Skin epidermis (tissue), 12 donors: Measurements from ENCODE around the gene ALG1L2.
"Not testable (repeated sequence)": the region's sequence is repeated elsewhere in the genome, so short reads cannot be mapped to it uniquely, and the experiment has no call there.

Experiments used
- H3K27ac ChIP-seq, 21 experiments: fragments of 200-600 bp; sonication (generic) in 11 of 21; one replicate each; pipeline ENCODE4 v1.5.0; 2020; ENCODE audit warnings: mild to moderate bottlenecking in 3 of 21, inconsistent platforms in 2 of 21, moderate library complexity in 2 of 21
- H3K4me3 ChIP-seq, 7 experiments: fragments of 200-600 bp; sonication (generic) in 2 of 7; one replicate each; pipeline ENCODE4 v1.5.0; 2020; ENCODE audit warnings: inconsistent platforms in 2 of 7, mild to moderate bottlenecking in 2 of 7, moderate library complexity in 1 of 7

ALG1L2 gene, protein sequence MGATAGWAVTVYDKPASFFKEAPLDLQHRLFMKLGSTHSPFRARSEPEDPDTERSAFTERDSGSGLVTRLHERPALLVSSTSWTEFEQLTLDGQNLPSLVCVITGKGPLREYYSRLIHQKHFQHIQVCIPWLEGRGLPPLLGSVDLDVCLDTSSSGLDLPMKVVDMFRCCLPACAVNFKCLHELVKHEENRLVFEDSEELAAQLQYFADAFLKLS

GRCh38 chr3:130081351-130081881 is at the start of gene ALG1L2:
Gene ALG1L2, plus strand, starts transcription at chr3:130081831. Its CDS starts 186 bp downstream, at chr3:130082017.
- Histone ChIP-seq H3K27ac (no peak within 1 kb of the TSS), H3K4me3 (no peak within 1 kb of the TSS)

DNA sequence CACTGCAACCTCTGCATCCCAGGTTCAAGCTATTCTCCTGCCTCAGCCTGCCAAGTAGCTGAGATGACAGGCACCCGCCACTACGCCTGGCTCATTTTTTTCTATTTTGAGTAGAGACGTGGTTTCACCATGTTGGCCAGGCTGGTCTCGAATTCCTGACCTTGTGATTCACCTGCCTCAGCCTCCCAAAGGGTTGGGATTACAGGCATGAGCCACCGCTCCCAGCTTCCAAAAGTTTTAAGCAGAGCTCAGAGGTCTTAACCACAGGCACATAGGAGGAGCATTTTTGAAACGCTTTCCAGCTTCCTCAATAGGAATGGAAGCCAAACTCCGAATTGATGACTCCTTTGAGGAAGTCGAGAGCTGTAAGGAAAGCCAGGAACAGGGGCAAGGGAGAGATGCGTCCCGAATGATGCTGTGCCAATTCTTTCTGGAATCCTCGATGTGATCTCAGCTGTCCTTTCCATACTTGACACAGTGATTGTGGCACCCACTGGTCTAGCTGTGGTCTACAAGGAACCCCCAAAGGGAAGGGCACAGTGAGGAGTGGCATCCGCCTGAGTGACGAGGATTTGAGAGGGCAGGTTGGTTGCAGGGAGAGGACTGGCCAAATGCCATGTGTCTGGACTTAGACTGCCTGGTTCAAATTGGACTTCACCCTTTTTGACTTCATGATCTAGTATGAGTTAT is 44.4 kb upstream of the ALG1L2 start:
- H3K4me3 ChIP-seq, H3K27ac ChIP-seq: not testable (repeated sequence)

DNA sequence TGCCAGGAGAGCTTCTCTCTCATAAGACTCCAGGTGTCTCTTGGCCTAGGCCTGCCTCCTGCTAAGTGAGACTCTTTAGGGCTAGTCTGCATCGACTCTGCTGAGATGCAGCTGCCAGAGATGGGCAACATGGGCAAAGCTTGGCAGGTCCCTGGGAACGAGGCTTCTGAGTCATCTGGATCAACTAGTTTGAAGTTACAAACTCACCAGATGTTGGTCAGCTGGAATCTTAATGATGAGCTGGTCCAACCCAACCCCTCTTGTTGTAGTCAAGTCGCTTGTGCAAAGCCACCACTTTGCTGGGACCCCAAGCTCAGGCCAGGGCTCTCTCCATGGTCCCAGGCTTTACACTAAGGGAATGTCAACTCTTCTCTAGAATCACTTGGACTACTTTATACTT is 38.9 kb upstream of the ALG1L2 start:
- H3K4me3 ChIP-seq, H3K27ac ChIP-seq: not testable (repeated sequence)

GRCh38 chr3:130043658-130044057 is 38.0 kb upstream of the ALG1L2 start:
- not testable (repeated sequence) for H3K4me3 ChIP-seq, H3K27ac ChIP-seq

- Histone ChIP-seq H3K27ac (no peak overlapping the region), H3K4me3 (no peak overlapping the region)
Measured at GRCh38 chr3:130044370-130044769, 37.3 kb upstream of the ALG1L2 start.

GRCh38 chr3:130048726-130049125 is 32.9 kb upstream of the ALG1L2 start:
- Histone ChIP-seq H3K4me3 (no peak overlapping the region), H3K27ac (no peak overlapping the region)

DNA sequence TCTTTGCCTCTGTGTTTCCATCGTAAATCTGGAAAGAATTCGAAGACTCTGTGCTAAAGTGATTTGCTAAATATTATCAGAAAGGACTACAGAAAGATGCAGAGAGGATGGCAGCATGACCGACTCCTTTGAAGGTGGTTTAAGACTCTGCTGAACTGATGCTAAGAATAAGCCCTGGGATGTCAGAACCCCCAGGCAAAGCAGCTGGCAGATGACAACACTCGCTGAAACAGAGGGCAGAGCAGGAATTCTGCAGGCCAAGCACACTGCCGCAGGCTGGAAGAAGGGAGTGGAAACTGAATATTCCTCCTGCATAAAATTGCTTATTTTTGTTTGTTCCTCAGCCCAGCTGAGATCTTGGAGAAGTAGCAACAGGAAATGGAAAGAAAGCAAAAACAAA is 29.3 kb upstream of the ALG1L2 start:
- H3K4me3 ChIP-seq, H3K27ac ChIP-seq: not testable (repeated sequence)

DNA sequence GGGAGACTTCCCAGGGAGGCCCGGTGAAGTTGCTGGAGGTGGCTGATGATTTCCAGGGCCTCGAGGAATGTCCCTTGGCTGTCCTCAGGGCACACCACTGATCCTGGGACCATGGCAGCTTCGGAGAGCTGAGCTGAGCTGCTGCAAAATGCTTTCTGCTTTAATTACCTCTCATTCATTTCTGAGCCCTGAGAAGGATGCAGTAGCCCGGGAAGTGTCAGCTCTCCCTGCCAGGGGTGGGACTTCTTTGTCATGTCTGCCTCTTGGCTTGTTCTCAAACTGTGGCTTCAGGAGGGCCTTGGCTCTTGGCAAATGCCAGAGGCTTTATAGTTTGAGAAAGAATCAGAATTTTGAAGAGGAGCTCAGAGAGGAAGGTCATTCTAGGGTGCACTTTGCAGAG is 28.7 kb upstream of the ALG1L2 start:
- not testable (repeated sequence) for H3K27ac ChIP-seq, H3K4me3 ChIP-seq

DNA sequence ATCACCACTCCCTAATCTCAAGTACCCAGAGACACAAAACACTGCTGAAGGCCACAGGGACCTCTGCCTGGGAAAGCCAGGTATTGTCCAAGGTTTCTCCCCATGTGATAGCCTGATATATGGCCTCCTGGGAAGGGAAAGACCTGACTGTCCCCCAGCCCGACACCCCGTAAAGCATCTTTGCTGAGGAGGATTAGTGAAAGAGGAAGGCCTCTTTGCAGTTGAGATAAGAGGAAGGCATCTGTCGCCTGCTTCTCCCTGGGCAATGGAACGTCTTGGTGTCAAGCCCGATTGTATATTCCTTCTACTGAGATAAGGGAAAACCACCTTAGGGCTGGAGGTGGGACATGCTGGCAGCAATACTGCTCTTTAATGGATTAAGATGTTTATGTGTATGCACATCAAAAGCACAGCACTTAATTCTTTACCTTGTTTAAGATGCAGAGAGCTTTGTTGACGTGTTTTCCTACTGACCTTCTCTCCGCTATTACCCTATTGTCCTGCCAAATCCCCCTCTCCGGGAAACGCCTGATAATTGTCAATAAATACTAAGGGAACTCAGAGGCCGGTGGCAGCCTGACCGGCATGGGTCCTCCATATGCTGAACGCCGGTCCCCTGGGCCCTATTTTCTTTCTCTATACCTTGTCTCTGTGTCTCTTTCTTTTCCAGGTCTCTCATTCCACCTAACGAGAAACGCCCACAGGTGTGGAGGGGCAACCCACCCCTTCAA is 23.9 kb upstream of the ALG1L2 start:
- not testable (repeated sequence) for H3K27ac ChIP-seq

GRCh38 chr3:130058267-130058657 is 23.4 kb upstream of the ALG1L2 start:
- H3K4me3 ChIP-seq, H3K27ac ChIP-seq: not testable (repeated sequence)

More for the DNA sequence above, 23.9 kb upstream of the ALG1L2 start:
- H3K4me3 ChIP-seq: not testable (repeated sequence)

DNA sequence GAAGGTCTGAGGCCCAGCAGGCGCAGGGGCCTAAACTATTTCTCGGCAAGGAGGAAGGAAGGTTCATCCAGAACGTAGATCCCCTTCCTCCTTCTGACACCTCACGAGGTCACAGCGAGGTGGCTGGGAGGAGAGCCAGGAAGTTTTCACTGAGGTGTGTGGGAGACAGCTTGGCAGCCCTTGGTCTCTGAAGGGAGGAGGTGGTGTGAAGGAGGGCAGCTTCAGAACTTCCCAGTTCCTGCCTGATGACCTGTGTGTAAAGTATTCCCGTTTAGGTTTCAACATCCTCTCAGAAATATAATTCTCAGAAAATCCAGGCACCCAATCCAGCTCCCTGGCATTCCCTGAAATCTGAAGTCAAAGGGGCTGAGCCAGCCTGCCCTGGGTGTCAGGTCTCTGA is 22.9 kb upstream of the ALG1L2 start:
- H3K27ac ChIP-seq, H3K4me3 ChIP-seq: not testable (repeated sequence)

DNA sequence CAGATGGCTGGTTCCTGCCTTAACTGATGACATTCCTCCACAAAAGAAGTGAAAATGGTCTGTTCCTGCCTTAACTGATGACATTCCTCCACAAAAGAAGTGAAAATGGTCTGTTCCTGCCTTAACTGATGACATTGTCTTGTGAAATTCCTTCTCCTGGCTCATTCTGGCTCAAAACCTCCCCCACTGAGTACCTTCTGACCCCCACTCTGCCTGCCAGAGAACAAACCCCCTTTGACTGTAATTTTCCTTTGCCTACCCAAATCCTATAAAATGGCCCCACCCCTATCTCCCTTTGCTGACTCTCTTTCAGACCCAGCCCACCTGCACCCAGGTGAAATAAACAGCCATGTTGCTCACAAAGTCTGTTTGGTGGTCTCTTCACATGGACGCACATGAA is 22.5 kb upstream of the ALG1L2 start:
- not testable (repeated sequence) for H3K4me3 ChIP-seq, H3K27ac ChIP-seq

GRCh38 chr3:130073582-130073981 is 8.0 kb upstream of the ALG1L2 start:
- H3K27ac ChIP-seq: no peak overlapping the region
- no peak overlapping the region for H3K4me3 ChIP-seq

DNA sequence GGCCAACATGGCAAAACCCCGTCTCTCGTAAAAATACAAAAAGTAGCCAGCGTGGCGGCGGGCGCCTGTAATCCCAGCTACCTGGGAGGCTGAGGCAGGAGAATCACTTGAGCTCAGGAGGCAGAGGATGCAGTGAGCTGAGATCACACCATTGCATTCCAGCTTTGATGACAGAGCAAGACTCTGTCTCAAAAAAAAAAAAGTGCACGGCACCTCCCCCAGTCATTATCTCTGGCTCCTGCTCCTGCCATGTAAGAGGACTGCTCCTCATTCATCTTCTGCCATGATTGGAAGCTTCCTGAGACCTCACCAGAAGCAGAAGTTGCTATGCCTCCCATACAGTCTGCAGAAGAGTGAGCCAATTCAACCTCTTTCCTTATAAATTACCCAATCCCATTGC is 4.0 kb upstream of the ALG1L2 start:
- H3K27ac ChIP-seq: no peak overlapping the region
- no peak overlapping the region for H3K4me3 ChIP-seq

DNA sequence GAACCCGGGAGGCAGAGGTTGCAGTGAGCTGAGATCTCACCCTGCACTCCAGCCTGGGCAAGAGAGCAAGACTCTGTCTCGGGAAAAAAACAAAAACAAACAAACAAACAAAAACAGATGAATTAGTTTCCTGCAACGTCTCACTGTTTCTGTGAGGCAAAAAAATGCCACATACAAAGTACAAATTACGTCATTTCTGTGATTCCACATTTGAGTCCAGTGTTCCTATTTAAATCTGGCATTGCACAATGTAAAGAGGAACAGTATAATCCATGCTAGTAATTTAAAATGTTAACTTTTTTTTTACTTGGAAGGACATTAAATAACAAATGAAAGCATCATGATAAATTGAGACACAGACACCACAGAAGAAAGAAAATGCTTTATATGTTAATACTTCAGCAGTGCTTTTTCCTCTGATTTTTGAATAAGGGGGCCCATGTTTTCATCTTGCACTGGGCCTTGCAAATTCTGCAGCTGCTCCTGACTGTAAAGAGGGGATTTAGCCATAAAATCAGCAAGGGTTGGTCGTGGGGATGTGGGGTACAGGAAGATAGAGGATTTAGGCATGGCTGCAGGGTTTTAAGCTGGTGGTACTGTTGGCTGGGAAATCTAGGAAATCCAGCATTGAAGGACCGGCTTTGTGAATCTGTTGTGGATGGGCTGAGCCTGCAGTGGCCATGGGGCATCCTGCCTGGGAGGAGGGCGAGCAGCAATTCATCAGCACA is 1.9 kb downstream of the ALG1L2 start:
- H3K4me3 ChIP-seq, H3K27ac ChIP-seq: not testable (repeated sequence)

DNA sequence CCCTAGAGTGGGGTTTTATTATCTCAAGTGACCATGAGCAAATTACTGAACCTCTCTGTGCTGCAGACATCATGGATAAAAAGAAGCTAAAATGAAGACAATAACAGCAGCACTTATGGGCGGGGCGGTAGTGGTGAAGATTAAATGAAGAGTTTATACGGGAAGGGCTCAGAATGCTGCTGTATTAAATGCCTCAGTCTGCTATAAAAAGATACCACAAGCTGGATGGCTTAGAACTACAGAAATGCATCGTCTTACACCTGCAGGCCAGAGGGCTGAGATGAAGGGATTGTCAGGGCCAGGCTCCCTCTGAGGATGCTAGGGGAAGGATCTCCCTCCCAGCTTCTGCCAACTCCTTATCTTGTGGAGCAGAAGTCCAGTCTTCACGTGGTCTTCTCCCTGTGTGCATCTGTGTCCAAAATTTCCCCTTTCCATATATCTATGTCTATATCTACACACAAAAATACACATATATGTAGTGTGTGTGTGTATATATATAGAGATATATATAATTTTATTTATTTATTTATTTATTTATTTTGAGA is 2.9 kb downstream of the ALG1L2 start:
- no peak overlapping the region for H3K4me3 ChIP-seq
- H3K27ac ChIP-seq: no peak overlapping the region

DNA sequence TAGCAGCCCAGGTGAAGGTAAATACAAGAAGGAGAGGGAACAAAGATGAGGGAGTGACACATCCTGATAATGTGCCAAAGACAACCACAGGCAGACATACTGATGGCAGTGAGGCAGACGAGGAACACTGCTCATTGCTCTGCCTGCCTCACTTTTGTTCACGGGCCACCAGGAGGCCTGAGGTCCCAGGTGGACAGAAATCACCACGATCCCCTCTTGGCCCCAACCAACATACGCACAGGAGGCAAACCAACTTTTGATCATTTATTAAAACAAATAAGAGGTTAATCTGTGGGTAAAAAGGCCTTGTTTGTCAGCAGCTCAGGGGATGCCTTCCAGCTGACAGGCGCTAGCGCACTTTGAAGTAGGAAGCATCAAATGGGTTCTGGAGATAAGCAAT is 4.2 kb downstream of the ALG1L2 start:
- no peak overlapping the region for H3K27ac ChIP-seq
- no peak overlapping the region for H3K4me3 ChIP-seq

- H3K27ac ChIP-seq, H3K4me3 ChIP-seq: not testable (repeated sequence)
Measured at GRCh38 chr3:130086628-130087027, 5.0 kb downstream of the ALG1L2 start.

DNA sequence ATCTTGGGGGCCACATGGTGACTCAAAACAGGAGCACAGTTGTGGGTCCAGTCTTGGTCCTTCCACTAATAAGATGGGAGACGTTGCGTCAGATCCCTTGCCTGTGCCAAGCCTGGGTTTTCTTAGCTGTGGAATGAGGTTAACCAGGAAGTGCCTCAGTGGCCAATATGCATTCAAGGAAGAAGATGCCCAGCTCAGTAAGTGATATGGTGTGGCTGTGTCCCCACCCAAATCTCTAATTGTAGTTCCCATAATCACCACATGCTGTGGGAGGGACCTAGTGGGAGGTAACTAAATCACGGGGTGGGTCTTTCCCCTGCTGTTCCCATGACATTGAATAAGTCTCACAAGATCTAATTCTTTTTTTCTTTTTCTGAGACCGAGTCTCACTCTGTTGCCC is 6.4 kb downstream of the ALG1L2 start:
- no peak overlapping the region for H3K27ac ChIP-seq

GRCh38 chr3:130090681-130091080 is 9.1 kb downstream of the ALG1L2 start:
- H3K27ac ChIP-seq, H3K4me3 ChIP-seq: not testable (repeated sequence)

More for the DNA sequence above, 6.4 kb downstream of the ALG1L2 start:
- no peak overlapping the region for H3K4me3 ChIP-seq
